ENCODE results near the gene POFUT2. TPM values are rescaled to one million over a fixed set of nuclear protein-coding genes. Genes with fewer than 3 reads are reported as not detected.

The POFUT2 gene
- total RNA-seq, 1 donor from 2014 or later, result 22.5 TPM

DNA sequence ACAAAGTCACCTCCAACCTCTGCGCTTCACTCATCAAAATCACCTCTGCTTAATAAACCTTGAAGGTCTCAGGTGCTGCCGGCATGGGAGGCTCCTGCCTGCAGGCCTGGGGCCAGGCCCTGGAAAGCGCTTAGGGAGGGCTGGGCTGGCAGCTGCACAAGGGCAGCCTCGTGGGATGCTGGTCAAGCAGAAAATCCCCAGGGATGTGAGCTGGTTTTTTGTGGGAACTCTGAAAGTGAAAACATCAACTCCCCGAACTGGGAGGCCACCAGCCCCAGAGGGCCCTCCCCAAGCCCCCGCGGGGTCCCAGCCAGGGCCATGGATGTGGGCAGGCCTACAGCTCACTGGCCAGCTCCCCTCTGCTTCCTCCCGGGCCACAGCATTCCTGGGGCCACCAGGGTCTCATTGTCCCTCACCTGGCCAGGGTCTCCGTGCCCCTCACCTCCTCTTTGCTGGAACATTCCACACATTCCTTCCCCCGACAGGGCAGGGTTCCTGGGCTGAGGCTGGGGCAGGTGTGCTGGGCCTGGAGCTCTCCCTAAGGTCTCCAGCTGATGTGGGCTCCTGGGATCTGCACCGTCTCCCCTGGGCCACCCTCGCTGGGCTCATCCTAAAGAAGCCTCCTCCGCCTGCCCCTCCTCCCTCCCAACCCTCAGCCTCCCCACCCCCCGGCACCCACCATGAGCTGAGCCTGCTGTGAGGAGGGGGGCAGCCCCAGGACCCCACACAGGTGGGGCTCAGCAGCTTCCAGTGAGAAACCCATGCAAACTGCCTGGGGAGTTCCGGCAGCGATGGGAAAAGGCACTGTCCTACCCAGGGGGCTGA, 36.0 kb upstream of the POFUT2 start:
- H3K4me3 ChIP-seq (ENCODE audit: low read depth, low read length), result no peak overlapping the region
- DNase-seq (ENCODE audit: low read depth), result no peak
- TF ChIP-seq, protein P1, sequence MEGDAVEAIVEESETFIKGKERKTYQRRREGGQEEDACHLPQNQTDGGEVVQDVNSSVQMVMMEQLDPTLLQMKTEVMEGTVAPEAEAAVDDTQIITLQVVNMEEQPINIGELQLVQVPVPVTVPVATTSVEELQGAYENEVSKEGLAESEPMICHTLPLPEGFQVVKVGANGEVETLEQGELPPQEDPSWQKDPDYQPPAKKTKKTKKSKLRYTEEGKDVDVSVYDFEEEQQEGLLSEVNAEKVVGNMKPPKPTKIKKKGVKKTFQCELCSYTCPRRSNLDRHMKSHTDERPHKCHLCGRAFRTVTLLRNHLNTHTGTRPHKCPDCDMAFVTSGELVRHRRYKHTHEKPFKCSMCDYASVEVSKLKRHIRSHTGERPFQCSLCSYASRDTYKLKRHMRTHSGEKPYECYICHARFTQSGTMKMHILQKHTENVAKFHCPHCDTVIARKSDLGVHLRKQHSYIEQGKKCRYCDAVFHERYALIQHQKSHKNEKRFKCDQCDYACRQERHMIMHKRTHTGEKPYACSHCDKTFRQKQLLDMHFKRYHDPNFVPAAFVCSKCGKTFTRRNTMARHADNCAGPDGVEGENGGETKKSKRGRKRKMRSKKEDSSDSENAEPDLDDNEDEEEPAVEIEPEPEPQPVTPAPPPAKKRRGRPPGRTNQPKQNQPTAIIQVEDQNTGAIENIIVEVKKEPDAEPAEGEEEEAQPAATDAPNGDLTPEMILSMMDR (IDR thresholded peaks at IDR 0.05; ENCODE audit: insufficient read depth, low read length, poor library complexity, severe bottlenecking), result no peak
- H3K36me3 ChIP-seq (ENCODE audit: control insufficient read depth, insufficient read depth, low read length), result no peaks in the 10 kb centered on the region
- H3K27me3 ChIP-seq (ENCODE audit: control insufficient read depth, insufficient read depth, low read length), result no peaks in the 10 kb centered on the region

DNA sequence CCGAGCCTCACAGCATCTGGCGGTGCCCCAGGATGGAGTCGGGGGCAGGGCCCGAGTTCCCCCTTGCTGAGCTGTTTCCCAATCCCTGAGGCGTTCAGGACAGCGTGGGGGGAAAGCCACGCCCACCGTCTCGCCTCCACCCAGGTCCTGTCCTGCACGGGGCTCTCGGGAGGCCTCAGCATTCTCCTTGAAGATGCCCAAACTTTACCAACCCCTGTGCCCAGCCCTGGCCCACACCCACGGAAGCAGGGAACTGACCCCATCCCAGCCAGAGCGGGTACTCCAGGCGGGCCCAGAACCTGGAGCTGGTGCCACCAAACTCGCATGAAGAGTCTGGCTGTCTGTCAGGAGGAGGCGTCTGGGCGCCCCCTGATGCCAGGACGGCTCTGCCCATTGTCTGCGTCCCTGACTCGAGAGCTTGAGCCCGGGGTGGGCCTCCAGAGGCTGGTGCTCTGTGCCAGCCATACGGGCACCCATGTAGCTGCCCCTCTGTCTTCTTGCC, 35.3 kb upstream of the POFUT2 start:
- no peak for DNase-seq (ENCODE audit: low read depth)
- H3K4me3 ChIP-seq (ENCODE audit: low read depth, low read length), result no peak overlapping the region
- TF ChIP-seq, protein P1 (IDR thresholded peaks at IDR 0.05; ENCODE audit: insufficient read depth, low read length, poor library complexity, severe bottlenecking), result no peak
- H3K36me3 ChIP-seq (ENCODE audit: control insufficient read depth, insufficient read depth, low read length), result no peaks in the 10 kb centered on the region
- H3K27me3 ChIP-seq (ENCODE audit: control insufficient read depth, insufficient read depth, low read length), result no peaks in the 10 kb centered on the region

DNA sequence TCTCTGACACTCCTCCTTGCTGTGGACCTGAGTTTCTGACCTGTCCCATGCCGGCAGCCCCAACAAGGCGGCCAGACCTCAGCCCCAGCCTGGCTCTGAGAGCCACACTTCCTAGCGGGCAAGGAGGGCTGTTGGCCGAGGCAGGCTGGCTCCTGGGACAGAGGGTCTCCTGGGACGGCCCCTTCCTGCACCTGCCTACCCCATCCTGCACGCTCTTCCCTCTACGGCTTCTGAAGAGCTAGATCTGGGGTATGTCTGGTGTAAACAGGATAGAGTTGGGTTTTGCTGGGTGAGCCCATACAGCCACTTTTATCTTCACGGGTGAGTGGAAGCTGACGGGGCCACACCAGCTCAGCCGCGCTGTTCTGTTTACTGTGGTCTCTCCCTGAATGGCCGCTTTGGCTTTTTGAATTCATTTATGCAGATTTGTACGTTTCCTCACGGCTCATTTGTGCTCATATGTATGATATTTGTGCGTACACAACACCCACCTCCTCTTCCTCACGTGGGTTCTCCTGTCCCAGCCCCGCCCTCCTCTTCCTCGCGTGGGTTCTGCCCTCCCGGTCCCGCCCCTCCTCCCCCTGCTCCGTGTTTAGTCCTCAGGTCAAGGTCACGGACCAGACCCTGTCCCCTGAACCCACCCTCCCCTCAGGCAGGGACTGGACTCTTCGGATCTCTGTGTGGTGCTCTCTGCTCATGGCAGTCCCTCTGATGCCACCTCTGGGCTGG, 34.7 kb upstream of the POFUT2 start:
- no peaks in the 10 kb centered on the region for H3K36me3 ChIP-seq (ENCODE audit: control insufficient read depth, insufficient read depth, low read length)
- TF ChIP-seq, protein P1 (IDR thresholded peaks at IDR 0.05; ENCODE audit: insufficient read depth, low read length, poor library complexity, severe bottlenecking), result no peak
- no peak for DNase-seq (ENCODE audit: low read depth)
- H3K27me3 ChIP-seq (ENCODE audit: control insufficient read depth, insufficient read depth, low read length), result no peaks in the 10 kb centered on the region
- H3K4me3 ChIP-seq (ENCODE audit: low read depth, low read length), result no peak overlapping the region

DNA sequence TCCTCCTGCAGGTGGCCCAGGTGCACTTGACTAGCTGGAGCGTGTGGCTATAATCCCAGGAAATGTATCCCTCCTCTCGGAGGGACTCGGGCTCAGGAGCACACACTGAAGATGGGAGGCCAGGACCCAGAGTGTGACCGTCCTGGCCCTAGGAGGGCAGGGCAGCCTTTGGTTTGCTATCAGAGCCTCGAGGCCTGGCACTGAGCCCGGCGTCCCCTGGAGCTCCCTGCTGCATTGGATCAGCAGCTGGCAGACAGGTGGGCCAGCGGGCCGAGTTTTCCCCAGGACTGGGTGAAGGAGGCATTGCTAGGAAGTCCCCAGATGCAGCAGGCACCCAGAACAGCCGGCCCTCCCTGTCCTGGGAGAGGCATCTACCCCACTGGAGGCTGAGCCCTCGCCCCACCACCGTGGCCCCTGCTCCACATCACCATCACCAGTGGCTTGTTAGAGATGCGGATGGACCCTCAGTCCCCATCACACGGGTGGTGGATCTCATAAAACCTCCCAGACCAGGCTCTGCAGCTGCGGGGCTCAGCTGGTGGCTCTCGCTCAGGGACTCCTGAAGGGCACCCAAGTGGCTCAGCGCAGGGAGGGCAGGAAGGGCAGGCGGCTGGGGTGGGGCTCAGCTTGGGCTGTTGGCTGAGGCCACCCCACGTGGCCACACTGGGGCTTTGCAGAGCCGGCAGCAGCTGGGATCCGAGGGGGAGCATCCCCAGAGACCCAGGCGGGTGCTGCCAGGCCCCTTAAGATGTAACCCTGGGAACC, 32.7 kb upstream of the POFUT2 start:
- no peaks in the 10 kb centered on the region for H3K36me3 ChIP-seq (ENCODE audit: control insufficient read depth, insufficient read depth, low read length)
- no peak for DNase-seq (ENCODE audit: low read depth)
- H3K4me3 ChIP-seq (ENCODE audit: low read depth, low read length), result no peak overlapping the region
- H3K27me3 ChIP-seq (ENCODE audit: control insufficient read depth, insufficient read depth, low read length), result no peaks in the 10 kb centered on the region
- TF ChIP-seq, protein P1 (IDR thresholded peaks at IDR 0.05; ENCODE audit: insufficient read depth, low read length, poor library complexity, severe bottlenecking), result no peak

DNA sequence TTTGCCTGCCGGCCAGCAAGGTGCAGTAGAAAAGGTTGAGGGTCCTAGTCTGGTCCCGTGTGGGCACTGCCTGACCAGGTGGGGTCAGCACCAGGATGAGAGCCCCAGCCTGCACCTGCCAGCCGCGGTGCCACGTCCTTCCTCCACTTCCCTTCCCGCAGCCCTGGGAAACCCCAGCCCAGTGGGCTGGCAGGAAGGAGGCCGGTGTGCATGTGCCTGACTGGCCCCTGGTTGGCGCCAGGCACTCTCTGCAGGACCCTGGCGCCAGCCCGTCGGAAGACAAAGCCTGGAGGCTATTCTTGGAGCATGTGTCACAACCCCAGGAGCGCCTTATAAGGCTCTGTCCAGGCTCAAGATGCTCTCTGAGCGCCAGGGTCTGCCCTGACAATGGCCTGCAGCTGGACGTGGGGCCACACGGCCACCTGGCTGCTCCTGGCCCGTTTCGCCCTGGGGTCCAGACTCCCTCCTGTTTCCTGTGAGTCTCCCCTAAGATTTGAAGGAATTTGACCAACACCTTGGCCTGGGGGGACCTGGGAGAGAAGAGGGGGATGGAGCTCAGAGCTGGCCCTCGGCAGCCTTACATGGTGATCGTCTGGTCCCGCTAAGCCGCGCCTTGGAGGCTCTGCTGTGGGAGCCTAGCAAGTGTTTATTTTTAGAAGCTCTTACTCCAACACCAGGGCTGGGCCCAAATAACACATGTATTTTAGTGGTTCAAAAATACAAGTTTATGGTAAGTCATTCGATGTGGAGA, 31.9 kb upstream of the POFUT2 start:
- no peaks in the 10 kb centered on the region for H3K27me3 ChIP-seq (ENCODE audit: control insufficient read depth, insufficient read depth, low read length)
- no peak overlapping the region for H3K4me3 ChIP-seq (ENCODE audit: low read depth, low read length)
- no peaks in the 10 kb centered on the region for H3K36me3 ChIP-seq (ENCODE audit: control insufficient read depth, insufficient read depth, low read length)
- TF ChIP-seq, protein P1 (IDR thresholded peaks at IDR 0.05; ENCODE audit: insufficient read depth, low read length, poor library complexity, severe bottlenecking), result no peak
- no peak for DNase-seq (ENCODE audit: low read depth)

Measured in kidney epithelial cell (primary cell).